B cell (primary cell): ENCODE results near the gene LSM5. TPM values are rescaled to one million over a fixed set of nuclear protein-coding genes. Genes with fewer than 3 reads are reported as not detected.

Experiments used
- ATAC-seq: fragments of 200-7000 bp; cut with Tn5 transposase; one replicate; pipeline ENCODE4 v1.10.0; 2021; ENCODE audit warnings: low read depth, mild to moderate bottlenecking, moderate number of reproducible peaks, moderate library complexity
- CTCF ChIA-PET: fragments of 350-600 bp; sonication (Branson Sonifier 250); formaldehyde crosslinking; loops from one replicate; lab custom pipeline; 2021; ENCODE audit warnings: antibody characterized with exemption, inconsistent platforms; lab: Charles Lee
- POLR2A ChIA-PET: fragments of 350-600 bp; sonication (Branson Sonifier 250); formaldehyde crosslinking; loops from one replicate; lab custom pipeline; 2021; ENCODE audit warnings: antibody characterized with exemption; lab: Charles Lee
- DNase-seq: peaks from one replicate; pipeline ENCODE4 v3.0.0; 2013
- H2AFZ ChIP-seq: 2 replicates; pipeline ENCODE4 v1.6.1; 2012; ENCODE audit warnings: mild to moderate bottlenecking, low read depth, low read length; ENCODE audit not compliant: insufficient read depth, poor library complexity, severe bottlenecking
- H3K27ac ChIP-seq, 2 donors: 1 replicate in 1 of 2; 2 replicates in 1 of 2; pipeline ENCODE4 v1.5.1; 2012 to 2013; ENCODE audit warnings: low read length in 2 of 2, mild to moderate bottlenecking in 2 of 2, moderate library complexity in 1 of 2
- H3K27me3 ChIP-seq, 4 experiments: fragments of 200-600 bp in 1 of 4; sonication (generic) in 1 of 4; replicated peaks in 1 of 4; 1 replicate in 2 of 4; 2 replicates in 2 of 4; pipeline versions ENCODE4 v1.6.1 to v1.7.0; 2013 to 2016; ENCODE audit warnings: low read length in 3 of 4, mild to moderate bottlenecking in 2 of 4, mixed read lengths in 1 of 4, moderate library complexity in 1 of 4; ENCODE audit not compliant: insufficient read depth in 4 of 4, control insufficient read depth in 3 of 4; ENCODE audit errors: control extremely low read depth in 1 of 4
- H3K36me3 ChIP-seq, 2 experiments: replicated peaks in 1 of 2; 1 replicate in 1 of 2; 2 replicates in 1 of 2; pipeline versions ENCODE4 v1.6.1 to v1.7.1; 2013; ENCODE audit warnings: low read length in 1 of 2; ENCODE audit not compliant: insufficient read depth in 2 of 2, control insufficient read depth in 1 of 2; ENCODE audit errors: control extremely low read depth in 1 of 2, extremely low read depth in 1 of 2
- H3K4me1 ChIP-seq, 2 donors: fragments of 200-600 bp in 1 of 2; sonication (generic) in 1 of 2; 1 replicate in 1 of 2; 2 replicates in 1 of 2; pipeline versions ENCODE4 v1.5.1 to v1.6.1; 2013 to 2017; ENCODE audit warnings: low read length in 2 of 2; ENCODE audit not compliant: control insufficient read depth in 2 of 2, insufficient read depth in 2 of 2
- H3K4me2 ChIP-seq: replicated peaks from 2 replicates; pipeline ENCODE3; 2012; ENCODE audit warnings: mild to moderate bottlenecking, low read depth, low read length; ENCODE audit not compliant: poor library complexity, severe bottlenecking
- H3K4me3 ChIP-seq, 5 experiments: fragments of 200-600 bp in 1 of 5; sonication (generic) in 1 of 5; 1 replicate in 3 of 5; 2 replicates in 2 of 5; pipeline versions ENCODE4 v1.5.1 to v1.7.0; 2011 to 2016; ENCODE audit warnings: low read length in 4 of 5, mild to moderate bottlenecking in 4 of 5, low read depth in 2 of 5, control low read depth in 1 of 5, moderate library complexity in 1 of 5; ENCODE audit not compliant: insufficient read depth in 1 of 5; ENCODE audit errors: control extremely low read depth in 1 of 5, extremely low read depth in 1 of 5
- H3K79me2 ChIP-seq: fragments of 200-600 bp; sonication (generic); one replicate; pipeline ENCODE4 v1.6.0; 2016; ENCODE audit warnings: low read length; ENCODE audit not compliant: control insufficient read depth, insufficient read depth
- H3K9ac ChIP-seq: fragments of 200-600 bp; sonication (generic); 2 replicates; pipeline ENCODE4 v1.6.1; 2017; ENCODE audit warnings: mild to moderate bottlenecking, low read length, moderate library complexity
- H3K9me3 ChIP-seq, 3 donors: one replicate each; pipeline versions ENCODE4 v1.6.1 to v1.7.1; 2013; ENCODE audit warnings: low read length in 2 of 3; ENCODE audit not compliant: control insufficient read depth in 2 of 3, insufficient read depth in 1 of 3; ENCODE audit errors: control extremely low read depth in 1 of 3
- H4K20me1 ChIP-seq: 2 replicates; pipeline ENCODE4 v1.6.0; 2012; ENCODE audit warnings: mild to moderate bottlenecking, low read length; ENCODE audit not compliant: insufficient read depth, control insufficient read depth, poor library complexity, severe bottlenecking
- H3K27ac Mint-ChIP-seq: one replicate; pipeline ENCODE4 v1.8.0; 2021; ENCODE audit warnings: mixed read lengths
- H3K27me3 Mint-ChIP-seq: one replicate; pipeline ENCODE4 v1.8.0; 2021; ENCODE audit warnings: mixed read lengths
- H3K4me1 Mint-ChIP-seq: one replicate; pipeline ENCODE4 v1.8.0; 2021; ENCODE audit warnings: mixed read lengths
- H3K4me3 Mint-ChIP-seq: one replicate; pipeline ENCODE4 v1.8.0; 2021; ENCODE audit warnings: mixed read lengths
- H3K9me3 Mint-ChIP-seq: one replicate; pipeline ENCODE4 v1.8.0; 2022; ENCODE audit warnings: mixed read lengths; ENCODE audit not compliant: insufficient read depth
- EZH2 ChIP-seq: IDR thresholded peaks from 2 replicates; pipeline ENCODE4 v1.6.1; 2012; ENCODE audit warnings: borderline replicate concordance, low read depth, mild to moderate bottlenecking, moderate library complexity, low read length; ENCODE audit not compliant: insufficient read depth, poor library complexity, severe bottlenecking
- WGBS: methylation state at CpG from one replicate; pipeline ENCODE4 v1.1.5; 2013; ENCODE audit warnings: missing lambda C conversion rate; ENCODE audit not compliant: insufficient coverage; 5-methylcytosine and 5-hydroxymethylcytosine counted together
- intact Hi-C: fragments of 100-400 bp; cut with micrococcal nuclease; formaldehyde crosslinking; loops from one replicate; pipeline ENCODE4 v1.10.0; 2022
- polyA plus RNA-seq: library from polyadenylated mRNA; depleted of rRNA; stranded (reverse); fragments of >200 nt; gene quantifications from 2 replicates; pipeline ENCODE4 v1.2.3, GENCODE V29; 2012
- total RNA-seq, 2 donors: library from RNA; stranded (reverse); fragments of 120-200 nt in 1 of 2; gene quantifications; 1 replicate in 1 of 2; 2 replicates in 1 of 2; pipeline versions ENCODE4 v1.2.3 to v1.2.4, GENCODE V29; 2013 to 2022
- TF ChIP-seq, protein P1 (sequence below): fragments of 200-600 bp; IDR thresholded peaks from one replicate; pipeline ENCODE4 v1.8.0; 2022; ENCODE audit warnings: antibody characterized with exemption, mild to moderate bottlenecking

The LSM5 gene
- total and polyA plus RNA-seq, 2 donors (not counting 1 experiment from before 2014, with no cell fraction given), result 11.8 to 34.7 TPM

DNA sequence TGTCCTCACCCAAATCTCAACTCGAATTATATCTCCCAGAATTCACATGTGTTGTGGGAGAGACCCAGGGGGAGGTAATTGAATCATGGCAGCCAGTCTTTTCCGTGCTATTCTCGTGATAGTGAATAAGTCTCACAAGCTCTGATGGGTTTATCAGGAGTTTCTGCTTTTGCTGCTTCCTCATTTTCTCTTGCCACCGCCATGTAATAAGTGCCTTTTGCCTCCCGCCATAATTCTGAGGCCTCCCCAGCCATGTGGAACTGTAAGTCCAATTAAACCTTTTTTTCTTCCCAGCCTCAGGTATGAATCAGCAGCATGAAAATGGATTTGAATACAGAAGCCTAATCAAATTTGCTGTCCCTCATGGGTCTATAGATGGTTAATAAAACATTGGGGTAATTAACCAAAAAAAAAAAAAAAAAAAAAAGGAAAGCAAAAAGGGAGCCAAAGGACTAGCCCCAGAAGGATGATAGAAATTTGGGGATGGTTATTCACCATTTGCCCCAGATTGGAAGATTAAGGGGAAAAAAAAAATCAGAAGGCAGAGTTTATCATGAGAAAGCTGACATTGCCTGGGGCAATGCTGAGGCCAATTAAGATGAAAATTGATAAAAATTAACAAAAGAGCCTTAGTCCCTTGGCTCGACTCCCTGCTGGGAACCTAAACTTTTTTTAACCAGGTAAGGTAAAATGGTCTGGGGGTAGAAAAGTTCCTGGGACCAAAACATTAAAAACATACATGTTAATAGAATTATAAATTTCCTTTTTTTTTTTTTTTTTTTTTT lies 32.8 kb upstream of the LSM5 start:
- no peak overlapping the region for H3K27ac ChIP-seq
- no peak overlapping the region for H3K27ac Mint-ChIP-seq
- 100% methylated on average over 2 of the region's 6 CpGs for WGBS
- ATAC-seq (no peak), DNase-seq (no peak)
- no peaks in the 10 kb centered on the region for H3K27me3 Mint-ChIP-seq
- no peak overlapping the region for H3K9ac ChIP-seq
- H4K20me1 ChIP-seq, result peaks cover 51% of the 10 kb centered on the region
- H3K79me2 ChIP-seq, result peaks cover 86% of the 10 kb centered on the region
- intact Hi-C loops, result no loop called here
- ChIA-PET CTCF (no interaction called here), POLR2A (no interaction called here)
- peaks cover 1 to 20% (median 17%) of the 10 kb centered on the region in 3 donors for H3K9me3 ChIP-seq
- no peaks in the 10 kb centered on the region for H3K4me1 ChIP-seq
- TF ChIP-seq, protein P1, sequence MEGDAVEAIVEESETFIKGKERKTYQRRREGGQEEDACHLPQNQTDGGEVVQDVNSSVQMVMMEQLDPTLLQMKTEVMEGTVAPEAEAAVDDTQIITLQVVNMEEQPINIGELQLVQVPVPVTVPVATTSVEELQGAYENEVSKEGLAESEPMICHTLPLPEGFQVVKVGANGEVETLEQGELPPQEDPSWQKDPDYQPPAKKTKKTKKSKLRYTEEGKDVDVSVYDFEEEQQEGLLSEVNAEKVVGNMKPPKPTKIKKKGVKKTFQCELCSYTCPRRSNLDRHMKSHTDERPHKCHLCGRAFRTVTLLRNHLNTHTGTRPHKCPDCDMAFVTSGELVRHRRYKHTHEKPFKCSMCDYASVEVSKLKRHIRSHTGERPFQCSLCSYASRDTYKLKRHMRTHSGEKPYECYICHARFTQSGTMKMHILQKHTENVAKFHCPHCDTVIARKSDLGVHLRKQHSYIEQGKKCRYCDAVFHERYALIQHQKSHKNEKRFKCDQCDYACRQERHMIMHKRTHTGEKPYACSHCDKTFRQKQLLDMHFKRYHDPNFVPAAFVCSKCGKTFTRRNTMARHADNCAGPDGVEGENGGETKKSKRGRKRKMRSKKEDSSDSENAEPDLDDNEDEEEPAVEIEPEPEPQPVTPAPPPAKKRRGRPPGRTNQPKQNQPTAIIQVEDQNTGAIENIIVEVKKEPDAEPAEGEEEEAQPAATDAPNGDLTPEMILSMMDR, result no peak
- no peak for TF ChIP-seq EZH2
- no peak overlapping the region for H3K4me3 ChIP-seq
- H3K27me3 ChIP-seq, result no peaks in the 10 kb centered on the region
- H3K4me3 Mint-ChIP-seq, result no peak overlapping the region
- no peak overlapping the region for H2AFZ ChIP-seq
- H3K4me1 Mint-ChIP-seq, result peaks cover 10% of the 10 kb centered on the region
- peaks cover 0 to 17% of the 10 kb centered on the region in 2 experiments for H3K36me3 ChIP-seq
- peaks cover 6% of the 10 kb centered on the region for H3K9me3 Mint-ChIP-seq
- H3K4me2 ChIP-seq, result no peak overlapping the region

GRCh38 chr7:32519763-32520162 lies 29.6 kb upstream of the LSM5 start:
- Mint-ChIP-seq H3K27ac (no peak overlapping the region), H3K4me3 (no peak overlapping the region), H3K4me1 (peaks cover 34% of the 10 kb centered on the region), H3K27me3 (no peaks in the 10 kb centered on the region), H3K9me3 (peaks cover 9% of the 10 kb centered on the region)
- intact Hi-C loops, result no loop called here
- Histone ChIP-seq H2AFZ (no peak overlapping the region), H3K4me1 (peaks cover 15 to 16% of the 10 kb centered on the region in 2 donors), H3K4me2 (no peak overlapping the region), H3K27me3 (no peaks in the 10 kb centered on the region), H3K79me2 (peaks cover 86% of the 10 kb centered on the region), H3K36me3 (peaks cover 0 to 13% of the 10 kb centered on the region in 2 experiments), H3K27ac (no peak overlapping the region), H4K20me1 (peaks cover 35% of the 10 kb centered on the region), H3K9me3 (peaks cover 1 to 26% (median 20%) of the 10 kb centered on the region in 3 donors), H3K9ac (no peak overlapping the region), H3K4me3 (no peak overlapping the region)
- ChIA-PET POLR2A (interaction anchor here (0.5 kb wide), 1 partner anchor 24 kb away, joined by 3 read pairs; no protein-coding TSS in a partner anchor), CTCF (no interaction called here)
- ATAC-seq (no peak), DNase-seq (no peak)
- no CpG with 5 or more reads among the region's 2 CpGs for WGBS
- TF ChIP-seq EZH2, result no peak
- TF ChIP-seq, protein P1, result no peak
